ENCODE data around the gene LCP1. TPM values are rescaled to one million over a fixed set of nuclear protein-coding genes. Genes with fewer than 3 reads are reported as not detected.

LCP1 gene, protein sequence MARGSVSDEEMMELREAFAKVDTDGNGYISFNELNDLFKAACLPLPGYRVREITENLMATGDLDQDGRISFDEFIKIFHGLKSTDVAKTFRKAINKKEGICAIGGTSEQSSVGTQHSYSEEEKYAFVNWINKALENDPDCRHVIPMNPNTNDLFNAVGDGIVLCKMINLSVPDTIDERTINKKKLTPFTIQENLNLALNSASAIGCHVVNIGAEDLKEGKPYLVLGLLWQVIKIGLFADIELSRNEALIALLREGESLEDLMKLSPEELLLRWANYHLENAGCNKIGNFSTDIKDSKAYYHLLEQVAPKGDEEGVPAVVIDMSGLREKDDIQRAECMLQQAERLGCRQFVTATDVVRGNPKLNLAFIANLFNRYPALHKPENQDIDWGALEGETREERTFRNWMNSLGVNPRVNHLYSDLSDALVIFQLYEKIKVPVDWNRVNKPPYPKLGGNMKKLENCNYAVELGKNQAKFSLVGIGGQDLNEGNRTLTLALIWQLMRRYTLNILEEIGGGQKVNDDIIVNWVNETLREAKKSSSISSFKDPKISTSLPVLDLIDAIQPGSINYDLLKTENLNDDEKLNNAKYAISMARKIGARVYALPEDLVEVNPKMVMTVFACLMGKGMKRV
- total RNA-seq: 0.36 and 11.7 TPM in 2 replicates

DNA sequence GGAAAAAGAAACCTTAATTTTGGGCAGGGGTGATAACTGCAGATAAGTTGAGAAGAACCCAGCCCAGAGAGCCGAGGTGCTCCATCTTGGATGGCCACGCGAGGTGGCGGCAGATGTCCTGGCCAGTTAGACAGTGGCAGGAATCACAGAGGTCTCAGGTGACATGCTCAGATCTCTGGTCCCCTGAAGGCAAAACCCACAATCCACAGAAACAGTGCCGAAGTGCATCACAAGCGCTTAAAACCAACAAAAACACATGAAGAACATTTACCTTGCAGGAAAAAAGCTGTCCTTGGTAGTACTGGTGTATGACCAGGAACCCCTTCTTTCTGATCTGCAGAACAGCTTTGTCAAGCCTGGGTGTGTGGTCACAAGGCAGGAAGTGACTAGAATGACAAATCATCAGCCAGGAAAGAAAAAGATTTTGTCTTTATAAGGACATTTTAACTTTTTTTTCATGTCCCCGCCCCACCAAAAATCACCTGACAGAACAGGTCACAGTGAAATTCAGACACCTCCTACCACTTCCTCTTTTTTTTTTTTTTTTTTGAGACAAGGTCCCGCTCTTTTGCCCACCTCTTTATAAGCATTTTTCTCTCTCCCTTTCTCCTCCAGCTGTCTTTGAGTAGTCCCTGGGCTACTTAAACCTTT lies at the start of gene LCP1:
Gene LCP1 (minus strand): TSS at position 338 of the 651 bp plus-strand sequence. CDS start 22,515 bp downstream, outside the sequence.

DNA sequence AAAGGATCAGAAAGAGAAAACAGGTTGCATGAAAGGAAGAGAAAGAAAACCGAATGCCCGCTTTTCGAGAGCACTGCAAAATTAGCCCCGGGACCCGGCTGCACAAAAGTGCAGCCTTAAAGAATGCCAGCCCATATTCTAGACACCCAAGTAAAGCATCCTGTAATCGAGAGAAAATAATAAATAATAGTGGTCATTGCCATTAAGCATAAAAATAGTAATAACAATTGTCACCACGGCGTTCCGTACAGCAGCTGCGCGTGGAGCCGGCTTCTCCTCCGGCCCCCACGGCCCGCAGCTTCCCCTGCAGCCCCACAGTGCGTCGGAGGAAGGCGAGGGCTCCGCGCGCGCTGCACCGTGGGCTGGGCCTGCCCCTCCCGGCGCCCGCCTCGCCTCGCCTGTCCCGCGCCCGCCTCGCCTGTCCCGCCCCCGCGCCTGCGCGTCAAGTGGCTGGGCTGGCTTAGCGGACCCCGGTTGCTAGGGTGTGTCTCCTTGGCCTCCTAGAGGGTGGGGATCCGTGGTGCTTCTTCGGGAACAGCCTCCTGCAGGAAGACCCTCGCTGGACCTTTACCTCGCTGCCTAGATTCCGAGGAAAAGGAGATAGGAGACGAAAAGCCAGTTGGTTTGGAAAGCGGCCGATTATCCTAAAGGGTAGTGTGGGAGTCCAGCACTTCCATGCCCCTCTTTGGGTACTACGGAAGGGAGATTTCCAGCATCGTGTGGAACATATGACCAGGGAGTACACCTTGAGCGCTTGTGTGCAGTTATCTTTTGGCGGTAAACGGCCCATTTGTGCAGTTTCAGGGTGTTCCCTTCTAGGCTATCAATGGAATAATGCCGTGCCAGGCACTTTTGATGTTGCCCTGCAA lies 29.7 kb upstream of the LCP1 start, which contains the start of gene LRRC63:
Gene LRRC63 (plus strand): TSS at position 446 of the 869 bp plus-strand sequence. CDS start 1,107 bp downstream, outside the sequence.

DNA sequence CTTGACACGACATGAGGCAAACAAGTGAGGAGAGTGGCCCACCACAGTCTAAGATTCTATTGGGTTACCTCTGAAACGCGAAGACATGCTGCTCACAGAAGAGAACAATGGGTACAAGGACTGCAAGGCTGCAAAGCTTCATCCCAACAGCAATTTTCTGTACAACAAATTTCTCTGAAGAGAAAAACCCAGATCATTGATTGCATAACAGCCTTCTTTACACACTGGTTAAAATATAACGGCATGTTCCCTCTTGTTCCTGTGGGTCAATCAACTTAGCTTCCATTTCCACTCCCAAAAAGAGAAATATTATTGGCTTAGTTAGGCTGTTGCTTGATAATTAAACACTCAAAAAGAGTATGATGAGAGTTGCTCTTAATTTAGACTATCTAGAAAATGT lies 77.1 kb downstream of the LCP1 start, which contains the start of gene CPB2:
Gene CPB2 (minus strand): TSS at position 166 of the 400 bp plus-strand sequence. CDS start 24 bp downstream, at position 142.

Other genes with a start within 250 kb of the LCP1 start
- gene ZC3H13, start 129.4 kb downstream of the LCP1 start, total RNA-seq: 11.0 and 11.7 TPM in 2 replicates
- gene CPB2, start 77.1 kb downstream of the LCP1 start, total RNA-seq: not detected in 2 replicates
- not detected in 2 replicates for gene LRRC63, start 29.8 kb upstream of the LCP1 start, total RNA-seq
- not detected in 2 replicates for gene RUBCNL, start 205.1 kb upstream of the LCP1 start, total RNA-seq

Measured in cardiac atrium fibroblast (primary cell).